Body of pancreas (tissue), 4 donors: ENCODE data around the gene AIF1. TPM values are rescaled to one million over a fixed set of nuclear protein-coding genes. Genes with fewer than 3 reads are reported as not detected.

Experiments used
- ATAC-seq: fragments of 150-250 bp; one replicate; pipeline ENCODE4 v1.9.1; 2016
- DNase-seq, 4 donors: peaks; one replicate each; pipeline ENCODE4 v3.0.0-alpha.2; 2019
- H3K27ac ChIP-seq, 4 donors: fragments of 200-600 bp; sonication (generic); 1 replicate in 3 of 4; 2 replicates in 1 of 4; pipeline versions ENCODE4 v1.5.1 to v1.6.1; 2016 to 2019; ENCODE audit warnings: mild to moderate bottlenecking in 1 of 4, mixed read lengths in 1 of 4, moderate library complexity in 1 of 4
- H3K27me3 ChIP-seq, 2 donors: fragments of 200-600 bp; sonication (generic); one replicate each; pipeline ENCODE4 v1.6.0; 2016; ENCODE audit warnings: mild to moderate bottlenecking in 1 of 2
- H3K36me3 ChIP-seq, 2 donors: fragments of 200-600 bp; sonication (generic); replicated peaks in 1 of 2; 2 replicates each; pipeline ENCODE4 v1.5.1; 2016; ENCODE audit warnings: low read depth in 2 of 2; ENCODE audit not compliant: insufficient read depth in 1 of 2
- H3K4me1 ChIP-seq: fragments of 200-600 bp; sonication (generic); one replicate; pipeline ENCODE4 v1.6.0; 2016
- H3K4me3 ChIP-seq, 2 donors: fragments of 200-600 bp; sonication (generic); 1 replicate in 1 of 2; 2 replicates in 1 of 2; pipeline ENCODE4 v1.5.1; 2016 to 2019
- H3K9me3 ChIP-seq, 3 donors: fragments of 200-600 bp; sonication (generic); 1 replicate in 2 of 3; 2 replicates in 1 of 3; pipeline ENCODE4 v1.5.1; 2016
- CTCF ChIP-seq, 7 experiments: fragments of 450-650 bp in 4 of 7; fragments of 200-600 bp in 3 of 7; sonication (generic) in 3 of 7; IDR thresholded peaks; one replicate each; pipeline ENCODE4 v1.5.1; 2016 to 2019; ENCODE audit warnings: antibody characterized with exemption in 7 of 7
- POLR2A ChIP-seq, 3 donors: fragments of 450-650 bp; IDR thresholded peaks; one replicate each; pipeline ENCODE4 v1.6.1; 2016; ENCODE audit warnings: antibody characterized with exemption in 3 of 3, mild to moderate bottlenecking in 2 of 3
- WGBS, 2 donors: methylation state at CpG; one replicate each; pipeline ENCODE4 v1.1.5; 2017; 5-methylcytosine and 5-hydroxymethylcytosine counted together
- intact Hi-C: fragments of 100-400 bp; cut with DNase I; formaldehyde crosslinking; loops from one replicate; pipeline ENCODE4 v1.15.1; 2023
- total RNA-seq, 2 donors: library from RNA; depleted of rRNA; stranded (reverse); fragments of >200 nt; gene quantifications; one replicate each; pipeline ENCODE4 v1.1.0, GENCODE V29; 2016

AIF1 gene
- total RNA-seq, 2 donors from 2014 or later, result 2.3 to 7.3 TPM

- Histone ChIP-seq H3K4me1 (no peaks in the 10 kb centered on the region), H3K27me3 (no peaks in the 10 kb centered on the region), H3K9me3 (no peaks in the 10 kb centered on the region), H3K4me3 (no peak within 1 kb of the TSS), H3K36me3 (no peaks in the 10 kb centered on the region), H3K27ac (no peak within 1 kb of the TSS)
- WGBS, 2 donors, result 63 to 77% methylated on average over 27 of the region's 27 CpGs
- no peak for TF ChIP-seq POLR2A (IDR thresholded peaks at IDR 0.05)
- TF ChIP-seq CTCF (IDR thresholded peaks at IDR 0.05), result no peak
- ATAC-seq, result peak; percentile 14
- DNase-seq, result no peak
- intact Hi-C loops, result no loop called here
These were observed 42.8 kb upstream of the AIF1 start, which contains the start of gene LTA for GRCh38 chr6:31572041-31572911. TSS of gene LTA (plus strand) at chr6:31572289. CDS start at chr6:31572743, 454 bp downstream.

- Histone ChIP-seq H3K9me3 (no peaks in the 10 kb centered on the region), H3K27ac (no peak overlapping the region), H3K4me3 (no peak overlapping the region), H3K36me3 (no peaks in the 10 kb centered on the region), H3K4me1 (peaks cover 5% of the 10 kb centered on the region), H3K27me3 (no peaks in the 10 kb centered on the region)
- DNase-seq (no peak), ATAC-seq (no peak)
- intact Hi-C loops, result no loop called here
- whole genome bisulfite sequencing, 2 donors, result 72 to 75% methylated on average over 9 of the region's 9 CpGs
- TF ChIP-seq POLR2A (IDR thresholded peaks at IDR 0.05) (no peak), CTCF (IDR thresholded peaks at IDR 0.05) (no peak)
These were observed 41.6 kb upstream of the AIF1 start for GRCh38 chr6:31573239-31574105.

- H3K27ac ChIP-seq, result no peak overlapping the region
- 62 to 71% methylated on average over 14 of the region's 14 CpGs for whole genome bisulfite sequencing, 2 donors
- TF ChIP-seq CTCF (IDR thresholded peaks at IDR 0.05) (no peak), POLR2A (IDR thresholded peaks at IDR 0.05) (no peak)
- DNase-seq (no peak), ATAC-seq (no peak)
- intact Hi-C loops, result no loop called here
- H3K27me3 ChIP-seq, result no peaks in the 10 kb centered on the region
- H3K4me3 ChIP-seq, result no peak overlapping the region
- H3K4me1 ChIP-seq, result peaks cover 14% of the 10 kb centered on the region
- H3K9me3 ChIP-seq, result no peaks in the 10 kb centered on the region
- H3K36me3 ChIP-seq, result no peaks in the 10 kb centered on the region
These were observed 40.6 kb upstream of the AIF1 start for GRCh38 chr6:31574106-31575061.

GRCh38 chr6:31575335-31575901 lies 39.6 kb upstream of the AIF1 start, which contains the start of gene TNF:
TSS of gene TNF (plus strand) at chr6:31575565. CDS start at chr6:31575742, 177 bp downstream.
- Histone ChIP-seq H3K4me1 (peaks cover 24% of the 10 kb centered on the region), H3K9me3 (no peaks in the 10 kb centered on the region), H3K4me3 (no peak within 1 kb of the TSS), H3K27ac (no peak within 1 kb of the TSS), H3K27me3 (no peaks in the 10 kb centered on the region), H3K36me3 (no peaks in the 10 kb centered on the region)
- WGBS, 2 donors, result 56% methylated on average over 18 to 19 of the region's 19 CpGs
- TF ChIP-seq POLR2A (IDR thresholded peaks at IDR 0.05) (peak in 2 of 3 donors; percentile 56 to 72), CTCF (IDR thresholded peaks at IDR 0.05) (no peak)
- ATAC-seq, result no peak
- intact Hi-C loops, result no loop called here
- DNase-seq, result peak in 2 of 4 donors; percentile 16 to 59
